Sigmoid colon (tissue), 4 donors: ENCODE results near the gene STAT5B.

ENCODE experiments used
- POLR2A ChIP-seq, 2 donors: fragments of 450-650 bp; IDR thresholded peaks; one replicate each; pipeline ENCODE4 v1.6.1; 2016; ENCODE audit warnings: antibody characterized with exemption in 2 of 2, mild to moderate bottlenecking in 2 of 2, moderate library complexity in 2 of 2
- POLR2AphosphoS5 ChIP-seq, 4 donors: sonication (generic); formaldehyde crosslinking; IDR thresholded peaks; one replicate each; pipeline ENCODE4 v1.6.1; 2017; ENCODE audit warnings: antibody characterized with exemption in 4 of 4

GRCh38 chr17:42266462-42266861 lies 9.7 kb downstream of the STAT5B start:
- TF ChIP-seq POLR2AphosphoS5 (IDR thresholded peaks at IDR 0.05) = no peak
- no peak for TF ChIP-seq POLR2A (IDR thresholded peaks at IDR 0.05)
